OCI-LY3 (cell line): ENCODE measurements around the gene NOC3L.

Experiments
- EZH2phosphoT487 ChIP-seq: fragments of 200-600 bp; shearing (Covaris generic); IDR thresholded peaks from 2 replicates; pipeline ENCODE4 v1.6.1; 2018; ENCODE audit warnings: antibody characterized with exemption, mixed run types, low read depth
- TF ChIP-seq, protein P1 (sequence below): fragments of 200-600, 300-600 bp; sonication (generic); IDR thresholded peaks from 2 replicates; pipeline ENCODE4 v1.5.1; 2014; ENCODE audit warnings: antibody characterized with exemption, low read length, low read depth

- TF ChIP-seq, protein P1, sequence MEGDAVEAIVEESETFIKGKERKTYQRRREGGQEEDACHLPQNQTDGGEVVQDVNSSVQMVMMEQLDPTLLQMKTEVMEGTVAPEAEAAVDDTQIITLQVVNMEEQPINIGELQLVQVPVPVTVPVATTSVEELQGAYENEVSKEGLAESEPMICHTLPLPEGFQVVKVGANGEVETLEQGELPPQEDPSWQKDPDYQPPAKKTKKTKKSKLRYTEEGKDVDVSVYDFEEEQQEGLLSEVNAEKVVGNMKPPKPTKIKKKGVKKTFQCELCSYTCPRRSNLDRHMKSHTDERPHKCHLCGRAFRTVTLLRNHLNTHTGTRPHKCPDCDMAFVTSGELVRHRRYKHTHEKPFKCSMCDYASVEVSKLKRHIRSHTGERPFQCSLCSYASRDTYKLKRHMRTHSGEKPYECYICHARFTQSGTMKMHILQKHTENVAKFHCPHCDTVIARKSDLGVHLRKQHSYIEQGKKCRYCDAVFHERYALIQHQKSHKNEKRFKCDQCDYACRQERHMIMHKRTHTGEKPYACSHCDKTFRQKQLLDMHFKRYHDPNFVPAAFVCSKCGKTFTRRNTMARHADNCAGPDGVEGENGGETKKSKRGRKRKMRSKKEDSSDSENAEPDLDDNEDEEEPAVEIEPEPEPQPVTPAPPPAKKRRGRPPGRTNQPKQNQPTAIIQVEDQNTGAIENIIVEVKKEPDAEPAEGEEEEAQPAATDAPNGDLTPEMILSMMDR: no peak
- TF ChIP-seq EZH2phosphoT487: no peak
These were observed 69.4 kb downstream of the NOC3L start for GRCh38 chr10:94293354-94293753.
